ENCODE measurements around the gene HYAL1. TPM values are rescaled to one million over a fixed set of nuclear protein-coding genes. Genes with fewer than 3 reads are reported as not detected.

Gene HYAL1
- polyA plus RNA-seq (2012; ENCODE audit: low read depth, missing spikeins) = 0.18 TPM

GRCh38 chr3:50303013-50303815 lies at the start of gene HYAL1:
Gene HYAL1, minus strand, starts transcription at chr3:50303574. Its CDS starts 618 bp downstream, at chr3:50302956.
- no peak for TF ChIP-seq POU2F2 (IDR thresholded peaks at IDR 0.05; ENCODE audit: low read depth, low read length)
- no peak for TF ChIP-seq SPI1 (IDR thresholded peaks at IDR 0.05; ENCODE audit: low read depth, low read length)
- TF ChIP-seq PAX5 (IDR thresholded peaks at IDR 0.05; ENCODE audit: insufficient read depth, low read length, severe bottlenecking) = no peak
- no peak for TF ChIP-seq POLR2AphosphoS5 (IDR thresholded peaks at IDR 0.05; ENCODE audit: low read depth, low read length)
- TF ChIP-seq TAF1 (IDR thresholded peaks at IDR 0.05; ENCODE audit: low read depth, low read length) = no peak
- no peak for TF ChIP-seq POLR2A (IDR thresholded peaks at IDR 0.05; ENCODE audit: low read depth, low read length)
- no peak for DNase-seq (ENCODE audit: insufficient read length, low spot score)
- FAIRE-seq = no peak

- TF ChIP-seq PAX5 (IDR thresholded peaks at IDR 0.05; ENCODE audit: insufficient read depth, low read length, severe bottlenecking) = no peak
- TF ChIP-seq TAF1 (IDR thresholded peaks at IDR 0.05; ENCODE audit: low read depth, low read length) = no peak
- TF ChIP-seq SPI1 (IDR thresholded peaks at IDR 0.05; ENCODE audit: low read depth, low read length) = no peak
- TF ChIP-seq POLR2A (IDR thresholded peaks at IDR 0.05; ENCODE audit: low read depth, low read length) = no peak
- TF ChIP-seq POU2F2 (IDR thresholded peaks at IDR 0.05; ENCODE audit: low read depth, low read length) = no peak
- no peak for TF ChIP-seq POLR2AphosphoS5 (IDR thresholded peaks at IDR 0.05; ENCODE audit: low read depth, low read length)
- FAIRE-seq (no peak), DNase-seq (ENCODE audit: insufficient read length, low spot score) (no peak)
Measured at GRCh38 chr3:50352781-50353180, 49.4 kb upstream of the HYAL1 start.

- no peak for TF ChIP-seq PAX5 (IDR thresholded peaks at IDR 0.05; ENCODE audit: insufficient read depth, low read length, severe bottlenecking)
- TF ChIP-seq POU2F2 (IDR thresholded peaks at IDR 0.05; ENCODE audit: low read depth, low read length) = 0 out of 2 replicates have a peak, but pooled peaks have one; percentile 2
Measured at GRCh38 chr3:50351323-50351697, 47.9 kb upstream of the HYAL1 start.

GRCh38 chr3:50350527-50351322 lies 47.4 kb upstream of the HYAL1 start, which contains the start of the genes CYB561D2 and NPRL2:
Gene CYB561D2, plus strand, starts transcription at chr3:50350862. Its CDS starts 572 bp downstream, at chr3:50351434.
Gene NPRL2, minus strand, starts transcription at chr3:50350775. Its CDS starts 123 bp downstream, at chr3:50350652.
- peak; percentile 99 for FAIRE-seq
- TF ChIP-seq PAX5 (IDR thresholded peaks at IDR 0.05; ENCODE audit: insufficient read depth, low read length, severe bottlenecking) (no peak), POLR2AphosphoS5 (IDR thresholded peaks at IDR 0.05; ENCODE audit: low read depth, low read length) (peak; percentile 88), SPI1 (IDR thresholded peaks at IDR 0.05; ENCODE audit: low read depth, low read length) (no peak), POU2F2 (IDR thresholded peaks at IDR 0.05; ENCODE audit: low read depth, low read length) (peak; percentile 81), TAF1 (IDR thresholded peaks at IDR 0.05; ENCODE audit: low read depth, low read length) (peak; percentile 76), POLR2A (IDR thresholded peaks at IDR 0.05; ENCODE audit: low read depth, low read length) (peak; percentile 95)
- peak; percentile 98 for DNase-seq (ENCODE audit: insufficient read length, low spot score)

More at GRCh38 chr3:50351323-50351697, 47.9 kb upstream of the HYAL1 start:
- DNase-seq (ENCODE audit: insufficient read length, low spot score) (no peak), FAIRE-seq (no peak)

GRCh38 chr3:50350213-50350526 lies 46.8 kb upstream of the HYAL1 start:
- DNase-seq (ENCODE audit: insufficient read length, low spot score) (no peak), FAIRE-seq (no peak)
- TF ChIP-seq POU2F2 (IDR thresholded peaks at IDR 0.05; ENCODE audit: low read depth, low read length) (no peak), SPI1 (IDR thresholded peaks at IDR 0.05; ENCODE audit: low read depth, low read length) (no peak), TAF1 (IDR thresholded peaks at IDR 0.05; ENCODE audit: low read depth, low read length) (no peak), POLR2A (IDR thresholded peaks at IDR 0.05; ENCODE audit: low read depth, low read length) (no peak), PAX5 (IDR thresholded peaks at IDR 0.05; ENCODE audit: insufficient read depth, low read length, severe bottlenecking) (no peak), POLR2AphosphoS5 (IDR thresholded peaks at IDR 0.05; ENCODE audit: low read depth, low read length) (no peak)

GRCh38 chr3:50347187-50347813 lies 43.9 kb upstream of the HYAL1 start:
- FAIRE-seq = peak; percentile 74
- TF ChIP-seq TAF1 (IDR thresholded peaks at IDR 0.05; ENCODE audit: low read depth, low read length) (no peak), SPI1 (IDR thresholded peaks at IDR 0.05; ENCODE audit: low read depth, low read length) (no peak), PAX5 (IDR thresholded peaks at IDR 0.05; ENCODE audit: insufficient read depth, low read length, severe bottlenecking) (no peak), POLR2A (IDR thresholded peaks at IDR 0.05; ENCODE audit: low read depth, low read length) (no peak), POLR2AphosphoS5 (IDR thresholded peaks at IDR 0.05; ENCODE audit: low read depth, low read length) (no peak), POU2F2 (IDR thresholded peaks at IDR 0.05; ENCODE audit: low read depth, low read length) (no peak)
- DNase-seq (ENCODE audit: insufficient read length, low spot score) = no peak

GRCh38 chr3:50345586-50346234 lies 42.3 kb upstream of the HYAL1 start, which contains the start of gene ZMYND10:
Gene ZMYND10, minus strand, starts transcription at chr3:50345732. Its CDS starts 153 bp downstream, at chr3:50345579.
- no peak for TF ChIP-seq SPI1 (IDR thresholded peaks at IDR 0.05; ENCODE audit: low read depth, low read length)
- no peak for TF ChIP-seq POLR2AphosphoS5 (IDR thresholded peaks at IDR 0.05; ENCODE audit: low read depth, low read length)
- no peak for TF ChIP-seq POU2F2 (IDR thresholded peaks at IDR 0.05; ENCODE audit: low read depth, low read length)
- TF ChIP-seq TAF1 (IDR thresholded peaks at IDR 0.05; ENCODE audit: low read depth, low read length) = no peak
- no peak for TF ChIP-seq PAX5 (IDR thresholded peaks at IDR 0.05; ENCODE audit: insufficient read depth, low read length, severe bottlenecking)
- no peak for TF ChIP-seq POLR2A (IDR thresholded peaks at IDR 0.05; ENCODE audit: low read depth, low read length)
- FAIRE-seq (peak; percentile 98), DNase-seq (ENCODE audit: insufficient read length, low spot score) (peak; percentile 80)

- DNase-seq (ENCODE audit: insufficient read length, low spot score) (no peak), FAIRE-seq (peak; percentile 16)
- TF ChIP-seq POLR2AphosphoS5 (IDR thresholded peaks at IDR 0.05; ENCODE audit: low read depth, low read length) (no peak), PAX5 (IDR thresholded peaks at IDR 0.05; ENCODE audit: insufficient read depth, low read length, severe bottlenecking) (no peak), TAF1 (IDR thresholded peaks at IDR 0.05; ENCODE audit: low read depth, low read length) (no peak), SPI1 (IDR thresholded peaks at IDR 0.05; ENCODE audit: low read depth, low read length) (no peak), POU2F2 (IDR thresholded peaks at IDR 0.05; ENCODE audit: low read depth, low read length) (no peak), POLR2A (IDR thresholded peaks at IDR 0.05; ENCODE audit: low read depth, low read length) (no peak)
Measured at GRCh38 chr3:50345008-50345407, 41.6 kb upstream of the HYAL1 start.
